Fibroblast of lung (primary cell): ENCODE data around the gene ITIH3. TPM values are rescaled to one million over a fixed set of nuclear protein-coding genes. Genes with fewer than 3 reads are reported as not detected.

Source experiments
- DNase-seq, 2 donors: peaks; one replicate each; pipeline versions ENCODE4 v3.0.0 to v3.0.0-alpha.2; 2010; ENCODE audit warnings: low read depth in 2 of 2
- H2AFZ ChIP-seq: 2 replicates; pipeline ENCODE4 v1.5.1; 2012; ENCODE audit warnings: low read length, control low read depth, inconsistent platforms
- H3K27ac ChIP-seq: 2 replicates; pipeline ENCODE4 v1.5.1; 2011; ENCODE audit warnings: low read length, control low read depth; ENCODE audit not compliant: insufficient read depth
- H3K27me3 ChIP-seq: 2 replicates; pipeline ENCODE4 v1.5.1; 2011; ENCODE audit warnings: mild to moderate bottlenecking, low read length; ENCODE audit not compliant: control insufficient read depth, insufficient read depth
- H3K36me3 ChIP-seq: 2 replicates; pipeline ENCODE4 v1.5.1; 2011; ENCODE audit warnings: low read length; ENCODE audit not compliant: control insufficient read depth, insufficient read depth
- H3K4me1 ChIP-seq: 2 replicates; pipeline ENCODE4 v1.5.1; 2011; ENCODE audit warnings: low read length; ENCODE audit not compliant: control insufficient read depth, insufficient read depth; ENCODE audit errors: extremely low read depth
- H3K4me2 ChIP-seq: 2 replicates; pipeline ENCODE4 v1.5.1; 2011; ENCODE audit warnings: low read length, control low read depth; ENCODE audit not compliant: insufficient read depth; ENCODE audit errors: extremely low read depth
- H3K4me3 ChIP-seq, 4 experiments: fragments of 200-600 bp in 1 of 4; sonication (generic) in 1 of 4; replicated peaks in 1 of 4; 2 replicates each; pipeline ENCODE4 v1.5.1; 2011 to 2016; ENCODE audit warnings: low read length in 4 of 4, low read depth in 3 of 4, mild to moderate bottlenecking in 3 of 4, control low read depth in 2 of 4, inconsistent platforms in 1 of 4, mixed read lengths in 1 of 4; ENCODE audit not compliant: insufficient read depth in 1 of 4; ENCODE audit errors: control extremely low read depth in 1 of 4
- H3K79me2 ChIP-seq: 2 replicates; pipeline ENCODE4 v1.5.1; 2012; ENCODE audit warnings: mild to moderate bottlenecking, low read length, inconsistent platforms; ENCODE audit not compliant: control insufficient read depth, insufficient read depth
- H3K9ac ChIP-seq: 2 replicates; pipeline ENCODE4 v1.5.1; 2011; ENCODE audit warnings: mild to moderate bottlenecking, low read length, control low read depth; ENCODE audit not compliant: insufficient read depth
- H3K9me3 ChIP-seq: 2 replicates; pipeline ENCODE4 v1.5.1; 2012; ENCODE audit warnings: low read depth, low read length; ENCODE audit not compliant: control insufficient read depth, insufficient read depth
- H4K20me1 ChIP-seq: 2 replicates; pipeline ENCODE4 v1.5.1; 2011; ENCODE audit warnings: low read length; ENCODE audit not compliant: control insufficient read depth, insufficient read depth; ENCODE audit errors: extremely low read depth
- CTCF ChIP-seq, 2 donors: IDR thresholded peaks in 1 of 2; conservative IDR thresholded peaks in 1 of 2; 1 replicate in 1 of 2; 2 replicates in 1 of 2; pipeline ENCODE4 v1.5.1; 2011 to 2012; ENCODE audit warnings: low read length in 2 of 2, control low read depth in 1 of 2, inconsistent platforms in 1 of 2, low read depth in 1 of 2, mild to moderate bottlenecking in 1 of 2
- EZH2 ChIP-seq: IDR thresholded peaks from 2 replicates; pipeline ENCODE4 v1.5.1; 2012; ENCODE audit warnings: low read length, control low read depth, mild to moderate bottlenecking; ENCODE audit errors: missing control alignments
- polyA plus RNA-seq, 2 donors: library from polyadenylated mRNA; depleted of rRNA in 1 of 2; stranded (reverse) in 1 of 2; unstranded in 1 of 2; fragments of >200 nt; gene quantifications; 2 replicates each; pipeline ENCODE4 v1.2.1, GENCODE V29; 2011 to 2012; ENCODE audit warnings: missing spikeins in 1 of 2
- total RNA-seq: library from RNA; depleted of rRNA; stranded (reverse); fragments of >200 nt; gene quantifications from 2 replicates; pipeline ENCODE4 v1.2.1, GENCODE V29; 2014

The ITIH3 gene
- total and polyA plus RNA-seq, 2 donors (not counting 1 experiment from before 2014, with no cell fraction given) = 0.17 to 1.5 TPM

DNA sequence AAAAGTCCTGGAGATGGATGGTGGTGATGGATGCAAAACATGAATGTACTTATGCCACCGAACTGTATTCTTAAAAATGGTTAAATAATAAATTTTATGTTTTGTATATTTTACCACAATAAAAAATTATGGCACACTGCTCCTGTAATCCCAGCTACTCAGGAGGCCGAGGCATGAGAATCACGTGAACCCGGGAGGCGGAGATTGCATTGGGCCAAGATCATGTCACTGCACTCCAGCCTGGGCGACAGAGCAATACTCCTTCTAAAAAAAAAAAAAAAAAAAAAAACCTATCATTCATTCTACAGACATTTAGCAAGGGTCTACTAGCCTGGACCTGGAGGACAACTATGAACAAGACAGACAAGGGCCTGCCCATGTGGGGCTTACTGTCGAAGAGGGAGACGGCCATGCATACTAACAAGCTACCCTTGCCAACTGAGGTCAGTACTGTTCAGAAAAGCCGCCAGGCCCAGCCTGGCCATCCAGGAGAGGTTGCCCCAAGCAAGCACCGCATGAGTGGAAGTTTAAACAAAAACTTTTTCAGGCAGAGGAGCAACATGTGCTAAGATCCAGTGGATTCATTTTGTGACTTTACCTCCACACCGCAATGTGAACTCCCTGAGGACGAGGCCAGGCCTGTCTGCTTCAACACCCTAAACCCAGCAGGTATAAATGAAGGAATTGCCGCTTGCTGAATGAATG is 21.1 kb upstream of the ITIH3 start:
- Histone ChIP-seq H2AFZ (no peak overlapping the region), H3K27me3 (no peaks in the 10 kb centered on the region)

GRCh38 chr3:52774066-52774713 is 20.4 kb upstream of the ITIH3 start:
- Histone ChIP-seq H3K9ac (no peak overlapping the region), H3K4me3 (no peak overlapping the region), H3K27ac (no peak overlapping the region), H2AFZ (no peak overlapping the region), H4K20me1 (no peaks in the 10 kb centered on the region), H3K27me3 (peaks cover 4% of the 10 kb centered on the region), H3K79me2 (peaks cover 2% of the 10 kb centered on the region), H3K4me1 (no peaks in the 10 kb centered on the region), H3K9me3 (no peaks in the 10 kb centered on the region), H3K4me2 (no peak overlapping the region), H3K36me3 (no peaks in the 10 kb centered on the region)
- TF ChIP-seq CTCF (conservative IDR thresholded peaks at IDR 0.05 in 1 of 2, IDR thresholded peaks at IDR 0.05 in 1 of 2; ENCODE audit: low read depth in 1 of 2, low read length in 2 of 2) = no peak
- TF ChIP-seq EZH2 = no peak
- no peak for DNase-seq

More for the DNA sequence above, 21.1 kb upstream of the ITIH3 start:
- no peak overlapping the region for H3K9ac ChIP-seq
- no peaks in the 10 kb centered on the region for H4K20me1 ChIP-seq
- no peak for DNase-seq
- no peaks in the 10 kb centered on the region for H3K4me1 ChIP-seq
- H3K4me2 ChIP-seq = no peak overlapping the region
- H3K36me3 ChIP-seq = no peaks in the 10 kb centered on the region
- no peak for TF ChIP-seq CTCF (conservative IDR thresholded peaks at IDR 0.05 in 1 of 2, IDR thresholded peaks at IDR 0.05 in 1 of 2; ENCODE audit: low read depth in 1 of 2, low read length in 2 of 2)
- no peak for TF ChIP-seq EZH2
- no peaks in the 10 kb centered on the region for H3K9me3 ChIP-seq
- no peak overlapping the region for H3K4me3 ChIP-seq
- no peak overlapping the region for H3K27ac ChIP-seq
- peaks cover 2% of the 10 kb centered on the region for H3K79me2 ChIP-seq

DNA sequence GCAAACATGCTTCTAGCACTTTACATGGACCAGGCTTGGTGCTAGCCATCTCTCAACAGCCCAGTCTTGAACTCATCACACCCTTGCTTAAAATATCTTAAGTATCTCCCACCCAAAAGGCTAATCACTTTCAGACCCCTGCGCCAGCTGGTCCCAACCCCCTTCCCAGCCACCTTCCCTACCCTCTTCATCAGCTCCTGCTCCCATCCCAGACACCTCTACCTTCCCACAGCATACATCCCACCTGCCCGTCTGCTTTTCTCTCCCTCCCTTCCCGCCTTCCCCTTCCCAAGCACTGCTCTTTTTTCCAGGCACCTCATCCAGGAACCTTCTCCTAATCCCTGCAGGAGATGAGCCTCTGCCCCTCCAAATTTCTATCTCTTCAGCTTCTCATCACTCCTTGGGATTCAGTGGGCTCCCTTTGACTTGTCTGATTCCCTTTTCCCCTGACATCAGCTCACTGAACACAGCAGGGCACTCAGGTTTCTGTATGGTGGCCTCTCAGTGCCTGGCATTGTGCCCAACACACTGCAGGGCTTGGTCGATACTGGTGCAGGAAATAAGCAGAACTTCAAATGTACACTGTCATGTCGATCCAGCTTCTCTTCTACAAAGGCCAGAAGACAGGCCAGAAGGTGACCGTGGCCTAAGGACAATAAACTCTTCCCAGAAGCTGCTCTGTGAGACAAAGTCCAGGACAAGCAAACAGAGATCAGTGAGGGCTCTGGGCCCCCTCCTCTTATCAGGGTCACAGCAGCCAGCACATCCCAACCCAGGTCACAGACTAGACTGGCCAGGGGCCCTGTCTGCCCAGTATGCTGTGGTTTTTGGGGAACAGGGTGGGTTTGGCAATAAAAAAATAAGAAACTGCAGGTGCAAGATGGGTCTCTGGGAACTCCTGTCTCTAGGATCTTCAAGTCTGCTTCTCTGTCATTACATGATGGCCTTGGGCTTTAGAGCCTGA is 19.4 kb upstream of the ITIH3 start:
- H3K36me3 ChIP-seq = no peaks in the 10 kb centered on the region
- TF ChIP-seq CTCF (conservative IDR thresholded peaks at IDR 0.05 in 1 of 2, IDR thresholded peaks at IDR 0.05 in 1 of 2; ENCODE audit: low read depth in 1 of 2, low read length in 2 of 2) (no peak), EZH2 (no peak)
- H3K4me3 ChIP-seq = no peak overlapping the region
- no peaks in the 10 kb centered on the region for H3K9me3 ChIP-seq
- H2AFZ ChIP-seq = no peak overlapping the region
- no peaks in the 10 kb centered on the region for H3K4me1 ChIP-seq
- no peak overlapping the region for H3K9ac ChIP-seq
- H3K27ac ChIP-seq = no peak overlapping the region
- H4K20me1 ChIP-seq = no peaks in the 10 kb centered on the region
- no peak for DNase-seq
- no peak overlapping the region for H3K4me2 ChIP-seq
- no peaks in the 10 kb centered on the region for H3K79me2 ChIP-seq
- peaks cover 8% of the 10 kb centered on the region for H3K27me3 ChIP-seq
